ENCODE data around the gene HLA-DQA1.
A peak's percentile ranks its signal among the peaks of the same experiment; 100 is the strongest.
"Not testable (repeated sequence)": the region's sequence is repeated elsewhere in the genome, so short reads cannot be mapped to it uniquely, and the experiment has no call there.

The HLA-DQA1 gene

GRCh38 chr6:32622545-32623401 is 14.4 kb upstream of the HLA-DQA1 start:
- peak in 1 of 2 experiments; percentile 12 for DNase-seq

GRCh38 chr6:32623693-32624092 is 13.5 kb upstream of the HLA-DQA1 start:
- no peak for DNase-seq

GRCh38 chr6:32624565-32624964 is 12.6 kb upstream of the HLA-DQA1 start:
- DNase-seq: no peak

GRCh38 chr6:32625137-32625536 is 12.1 kb upstream of the HLA-DQA1 start:
- DNase-seq: no peak

- no peak for DNase-seq
Measured at GRCh38 chr6:32627249-32627648, 10.0 kb upstream of the HLA-DQA1 start.

- no peak for DNase-seq
Measured at GRCh38 chr6:32627831-32628230, 9.4 kb upstream of the HLA-DQA1 start.

- not testable (repeated sequence) for DNase-seq
Measured at GRCh38 chr6:32629793-32630192, 7.4 kb upstream of the HLA-DQA1 start.

GRCh38 chr6:32635526-32636123 is 1.6 kb upstream of the HLA-DQA1 start:
- no peak for DNase-seq

- no peak for DNase-seq
Measured at GRCh38 chr6:32637883-32638282, 677 bp downstream of the HLA-DQA1 start.

GRCh38 chr6:32638532-32639219 is 1.5 kb downstream of the HLA-DQA1 start:
- no peak for DNase-seq

GRCh38 chr6:32639440-32640394 is 2.5 kb downstream of the HLA-DQA1 start:
- DNase-seq: no peak

GRCh38 chr6:32641122-32641521 is 3.9 kb downstream of the HLA-DQA1 start:
- no peak for DNase-seq

GRCh38 chr6:32641785-32642719 is 4.8 kb downstream of the HLA-DQA1 start:
- not testable (repeated sequence) for DNase-seq

- DNase-seq: no peak
Measured at GRCh38 chr6:32642720-32643106, 5.5 kb downstream of the HLA-DQA1 start.

- no peak for DNase-seq
Measured at GRCh38 chr6:32643904-32644303, 6.7 kb downstream of the HLA-DQA1 start.

- no peak for DNase-seq
Measured at GRCh38 chr6:32645047-32645703, 8.0 kb downstream of the HLA-DQA1 start.

- no peak for DNase-seq
Measured at GRCh38 chr6:32655203-32655710, 18.1 kb downstream of the HLA-DQA1 start.

- not testable (repeated sequence) for DNase-seq
Measured at GRCh38 chr6:32657329-32657728, 20.1 kb downstream of the HLA-DQA1 start.

- not testable (repeated sequence) for DNase-seq
Measured at GRCh38 chr6:32657819-32658218, 20.6 kb downstream of the HLA-DQA1 start.

GRCh38 chr6:32658268-32658897 is 21.2 kb downstream of the HLA-DQA1 start:
- no peak for DNase-seq

All from NCI-H446 (cell line).